ENCODE results near the gene SPDYE18.
"Not testable (repeated sequence)": the region's sequence is repeated elsewhere in the genome, so short reads cannot be mapped to it uniquely, and the experiment has no call there.

SPDYE18 gene

DNA sequence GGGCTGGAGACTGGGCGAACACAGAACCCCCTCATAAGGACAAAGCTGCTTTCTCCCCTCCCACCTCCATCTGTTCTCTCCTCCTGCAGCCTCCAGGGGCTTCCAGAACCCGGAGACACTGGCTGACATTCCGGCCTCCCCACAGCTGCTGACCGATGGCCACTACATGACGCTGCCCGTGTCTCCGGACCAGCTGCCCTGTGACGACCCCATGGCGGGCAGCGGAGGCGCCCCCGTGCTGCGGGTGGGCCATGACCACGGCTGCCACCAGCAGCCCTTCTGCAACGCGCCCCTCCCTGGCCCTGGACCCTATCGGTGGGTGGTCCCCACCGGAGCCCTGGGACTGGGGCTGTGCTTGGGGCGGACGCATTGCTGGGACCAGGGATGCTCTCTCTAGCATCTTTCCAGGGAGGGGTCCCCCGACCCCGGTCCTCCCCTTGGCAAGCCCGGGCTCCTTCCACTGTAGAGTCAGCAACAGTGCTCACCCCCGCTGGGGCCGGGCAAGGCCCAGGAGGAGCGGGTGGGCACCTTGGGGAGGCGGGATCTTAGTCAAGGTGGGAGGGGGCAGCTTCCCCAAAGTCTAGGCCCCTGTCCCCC is 56.8 kb downstream of the SPDYE18 start:
- DNase-seq, result not testable (repeated sequence)

DNA sequence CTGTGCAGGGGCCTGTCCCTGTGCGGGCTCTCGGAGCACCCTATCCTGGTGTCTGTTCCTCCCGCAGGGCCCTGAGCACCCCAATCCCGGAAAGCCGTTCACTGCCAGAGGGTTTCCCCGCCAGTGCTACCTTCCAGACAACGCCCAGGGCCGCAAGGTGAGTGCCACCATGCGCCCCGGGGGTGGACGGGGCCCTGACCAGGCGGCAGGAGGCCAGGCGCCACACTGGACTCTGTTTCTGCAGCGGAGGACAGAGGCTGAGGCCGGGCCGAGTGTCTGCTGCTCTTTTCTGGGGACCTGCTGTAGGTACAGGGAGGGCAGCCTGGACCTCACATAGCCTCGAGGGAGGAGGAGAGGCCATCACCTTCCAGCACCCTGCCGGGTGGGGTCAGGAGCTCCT is 58.2 kb downstream of the SPDYE18 start:
- DNase-seq, result not testable (repeated sequence)

- DNase-seq, result not testable (repeated sequence)
These were observed 59.1 kb downstream of the SPDYE18 start for GRCh38 chr7:77003241-77003640.

- not testable (repeated sequence) for DNase-seq
These were observed 59.6 kb downstream of the SPDYE18 start for GRCh38 chr7:77002678-77003233.

DNA sequence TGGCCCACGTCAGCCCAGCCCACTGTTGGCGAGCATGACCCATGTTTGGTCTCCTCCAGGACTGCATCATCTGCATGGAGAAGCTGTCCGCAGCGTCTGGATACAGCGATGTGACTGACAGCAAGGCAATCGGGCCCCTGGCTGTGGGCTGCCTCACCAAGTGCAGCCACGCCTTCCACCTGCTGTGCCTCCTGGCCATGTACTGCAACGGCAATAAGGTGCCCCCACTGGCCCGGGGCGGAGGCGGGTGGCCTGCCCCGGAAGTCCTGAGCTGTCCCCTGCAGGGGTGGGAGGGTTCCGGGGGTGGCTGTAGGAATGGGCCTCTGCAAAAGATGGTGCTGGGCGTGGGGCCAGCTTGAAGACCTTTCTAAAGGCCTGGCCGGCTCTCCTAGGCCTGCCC is 60.3 kb downstream of the SPDYE18 start:
- not testable (repeated sequence) for DNase-seq
